ENCODE data around the gene SMDT1. TPM values are rescaled to one million over a fixed set of nuclear protein-coding genes. Genes with fewer than 3 reads are reported as not detected.

Gene SMDT1
- total RNA-seq, 1 experiment from 2014 or later: 76.9 TPM

DNA sequence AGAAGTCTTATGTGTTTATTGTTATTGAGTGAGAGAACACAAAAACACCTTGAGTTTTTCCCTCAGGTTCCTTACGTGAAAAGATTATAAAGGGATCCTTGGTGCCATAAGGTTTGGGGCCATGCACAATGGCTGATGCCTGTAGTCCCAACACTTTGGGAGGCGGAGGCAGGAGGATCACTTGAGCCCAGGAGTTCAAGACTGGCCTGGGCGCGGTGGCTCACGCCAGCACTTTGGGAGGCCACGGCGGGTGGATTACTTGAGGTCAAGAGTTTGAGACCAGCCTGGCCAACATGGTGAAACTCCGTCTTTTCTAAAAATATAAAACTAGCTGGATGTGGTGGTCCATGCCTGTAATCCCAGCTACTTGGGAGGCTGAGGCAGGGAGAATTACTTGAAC, 5.4 kb downstream of the SMDT1 start:
- ChIA-PET POLR2A (interaction anchor here (0.8 kb wide), 1 partner anchor 14 kb away, joined by 3 read pairs; the partner anchor contains the start of gene NAGA), CTCF (interaction anchor here (0.6 kb wide), 1 partner anchor 118 kb away, joined by 5 read pairs; no protein-coding TSS in a partner anchor)
- Mint-ChIP-seq H3K27me3 (ENCODE audit: insufficient read depth, unreplicated experiment) (no peaks in the 10 kb centered on the region), H3K4me1 (ENCODE audit: insufficient read depth, unreplicated experiment) (peaks cover 10% of the 10 kb centered on the region), H3K36me3 (ENCODE audit: insufficient read depth, unreplicated experiment) (peaks cover 57% of the 10 kb centered on the region), H3K9me3 (ENCODE audit: unreplicated experiment) (no peaks in the 10 kb centered on the region), H3K27ac (ENCODE audit: low read depth, unreplicated experiment) (no peak overlapping the region), H3K4me3 (ENCODE audit: unreplicated experiment) (no peak overlapping the region)
- no TSS peak for BruUV-seq (replicated peaks)
- DNase-seq (ENCODE audit: unreplicated experiment): no peak
- intact Hi-C loops (cut with micrococcal nuclease): no loop called here
- TF ChIP-seq, protein P1, sequence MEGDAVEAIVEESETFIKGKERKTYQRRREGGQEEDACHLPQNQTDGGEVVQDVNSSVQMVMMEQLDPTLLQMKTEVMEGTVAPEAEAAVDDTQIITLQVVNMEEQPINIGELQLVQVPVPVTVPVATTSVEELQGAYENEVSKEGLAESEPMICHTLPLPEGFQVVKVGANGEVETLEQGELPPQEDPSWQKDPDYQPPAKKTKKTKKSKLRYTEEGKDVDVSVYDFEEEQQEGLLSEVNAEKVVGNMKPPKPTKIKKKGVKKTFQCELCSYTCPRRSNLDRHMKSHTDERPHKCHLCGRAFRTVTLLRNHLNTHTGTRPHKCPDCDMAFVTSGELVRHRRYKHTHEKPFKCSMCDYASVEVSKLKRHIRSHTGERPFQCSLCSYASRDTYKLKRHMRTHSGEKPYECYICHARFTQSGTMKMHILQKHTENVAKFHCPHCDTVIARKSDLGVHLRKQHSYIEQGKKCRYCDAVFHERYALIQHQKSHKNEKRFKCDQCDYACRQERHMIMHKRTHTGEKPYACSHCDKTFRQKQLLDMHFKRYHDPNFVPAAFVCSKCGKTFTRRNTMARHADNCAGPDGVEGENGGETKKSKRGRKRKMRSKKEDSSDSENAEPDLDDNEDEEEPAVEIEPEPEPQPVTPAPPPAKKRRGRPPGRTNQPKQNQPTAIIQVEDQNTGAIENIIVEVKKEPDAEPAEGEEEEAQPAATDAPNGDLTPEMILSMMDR (IDR thresholded peaks at IDR 0.05; ENCODE audit: unreplicated experiment): no peak

DNA sequence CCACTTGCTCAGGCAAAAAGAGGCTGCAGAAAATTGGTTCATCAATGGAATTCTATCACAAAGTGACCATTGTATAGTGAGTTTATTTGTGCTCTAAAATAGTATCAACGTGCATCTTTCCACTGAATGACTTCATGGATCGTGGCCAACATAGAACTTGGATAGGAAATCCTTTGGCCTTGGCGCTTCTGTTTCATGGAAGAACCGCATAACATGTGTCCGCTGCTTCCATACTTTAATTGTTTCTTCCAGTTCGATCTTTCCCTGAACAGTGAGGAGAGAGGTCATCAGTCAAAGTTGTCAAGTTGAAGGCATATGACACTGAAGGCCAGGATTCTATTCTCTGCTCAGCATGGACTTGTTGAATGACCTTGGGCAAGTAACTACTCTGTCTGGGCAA, 6.6 kb downstream of the SMDT1 start:
- ChIA-PET CTCF (no interaction called here), POLR2A (no interaction called here)
- TF ChIP-seq, protein P1 (IDR thresholded peaks at IDR 0.05; ENCODE audit: unreplicated experiment): no peak
- H3K4me1 Mint-ChIP-seq (ENCODE audit: insufficient read depth, unreplicated experiment): peaks cover 10% of the 10 kb centered on the region
- intact Hi-C loops (cut with micrococcal nuclease): no loop called here
- H3K27ac Mint-ChIP-seq (ENCODE audit: low read depth, unreplicated experiment): no peak overlapping the region
- BruUV-seq (replicated peaks): no TSS peak
- peaks cover 68% of the 10 kb centered on the region for H3K36me3 Mint-ChIP-seq (ENCODE audit: insufficient read depth, unreplicated experiment)
- no peaks in the 10 kb centered on the region for H3K9me3 Mint-ChIP-seq (ENCODE audit: unreplicated experiment)
- H3K4me3 Mint-ChIP-seq (ENCODE audit: unreplicated experiment): no peak overlapping the region
- H3K27me3 Mint-ChIP-seq (ENCODE audit: insufficient read depth, unreplicated experiment): no peaks in the 10 kb centered on the region
- DNase-seq (ENCODE audit: unreplicated experiment): no peak

DNA sequence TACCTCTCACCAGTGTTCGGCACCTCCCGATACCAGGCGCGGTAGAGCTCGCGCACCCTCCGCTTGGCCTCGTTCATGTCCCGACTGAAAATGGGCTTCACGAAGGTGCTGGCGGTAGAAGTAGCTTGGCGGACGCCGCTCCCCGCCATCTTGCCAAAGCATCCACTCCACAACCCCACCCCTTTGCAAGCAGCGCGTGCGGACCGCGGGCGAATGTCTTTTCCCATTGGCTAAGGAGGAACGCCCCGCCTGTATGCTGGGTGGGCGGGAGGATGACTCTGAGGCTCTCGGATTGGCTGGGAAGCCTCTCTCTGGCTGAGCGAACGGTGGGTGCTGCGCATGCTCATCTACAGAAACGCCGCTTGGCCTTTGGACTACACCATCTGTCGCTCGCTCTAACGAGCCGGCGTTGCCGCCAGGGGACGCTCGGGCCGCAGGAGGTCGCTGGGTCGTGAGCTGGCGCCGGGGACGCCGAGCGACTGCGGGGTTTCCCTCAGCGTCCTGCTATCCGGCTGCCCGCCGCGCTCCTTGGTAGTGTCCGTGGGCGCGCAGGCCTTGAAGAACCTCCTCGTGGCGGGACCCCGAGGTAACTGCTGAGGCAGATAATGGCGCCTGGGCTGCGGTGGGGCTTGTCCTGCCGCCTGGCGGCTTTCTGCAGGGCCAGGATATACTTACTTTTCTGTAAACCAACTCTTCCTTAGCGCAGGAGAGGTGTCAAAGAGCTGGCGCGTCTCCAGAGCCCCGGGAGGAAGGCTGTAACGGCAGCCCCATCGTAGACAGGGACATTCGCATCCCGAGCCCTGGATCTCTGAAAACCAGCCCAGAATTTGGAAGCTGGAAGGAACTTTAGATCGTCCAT, 11.3 kb downstream of the SMDT1 start, which contains the start of gene NDUFA6:
Gene NDUFA6 (minus strand): TSS at position 177 of the 859 bp plus-strand sequence. CDS start 28 bp downstream, at position 149.
- peak within 1 kb of the TSS; percentile 99 for H3K27ac Mint-ChIP-seq (ENCODE audit: low read depth, unreplicated experiment)
- H3K36me3 Mint-ChIP-seq (ENCODE audit: insufficient read depth, unreplicated experiment): peaks cover 42% of the 10 kb centered on the region
- BruUV-seq (replicated peaks): no TSS peak
- no peaks in the 10 kb centered on the region for H3K9me3 Mint-ChIP-seq (ENCODE audit: unreplicated experiment)
- H3K4me3 Mint-ChIP-seq (ENCODE audit: unreplicated experiment): peak within 1 kb of the TSS; percentile 96
- no peaks in the 10 kb centered on the region for H3K27me3 Mint-ChIP-seq (ENCODE audit: insufficient read depth, unreplicated experiment)
- ChIA-PET POLR2A (interaction anchor here (0.6 to 4.3 kb wide), 28 partner anchors 9 to 403 kb away, joined by 3 to 142 read pairs (median 4); partner anchors contain the start of genes CCDC134, CENPM, NAGA and SMDT1), CTCF (interaction anchor here (0.6 to 2.6 kb wide), 42 partner anchors 10 to 807 kb away, joined by 3 to 15 read pairs (median 4); no protein-coding TSS in a partner anchor)
- peaks cover 10% of the 10 kb centered on the region for H3K4me1 Mint-ChIP-seq (ENCODE audit: insufficient read depth, unreplicated experiment)
- DNase-seq (ENCODE audit: unreplicated experiment): peak; percentile 99
- intact Hi-C loops (cut with micrococcal nuclease): loop anchor here (1.0 to 5.0 kb wide), 5 partner anchors 125 to 382 kb away; no protein-coding TSS in a partner anchor
- TF ChIP-seq, protein P1 (IDR thresholded peaks at IDR 0.05; ENCODE audit: unreplicated experiment): peak; percentile 83

DNA sequence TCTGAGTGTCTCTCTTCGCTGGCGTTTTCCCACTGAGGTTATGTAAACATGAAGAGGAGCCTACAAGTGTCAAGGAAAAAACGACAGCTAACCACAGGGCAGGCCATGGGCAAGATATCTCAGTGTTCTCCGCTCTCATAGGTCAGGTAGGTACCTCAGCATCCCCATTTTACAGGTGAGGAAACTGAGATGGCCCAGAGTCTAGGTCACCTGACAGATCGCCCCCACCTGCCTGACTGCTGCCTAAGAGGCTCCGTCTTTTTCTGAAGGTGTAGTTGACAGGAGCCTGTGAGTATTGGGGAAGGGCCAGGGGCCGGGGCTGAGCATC, 11.9 kb downstream of the SMDT1 start:
- POLR2A ChIA-PET: interaction anchor here (0.6 to 4.3 kb wide), 17 partner anchors 9 to 546 kb away, joined by 3 to 142 read pairs (median 4); partner anchors contain the start of genes NAGA, SMDT1 and SREBF2
- DNase-seq (ENCODE audit: unreplicated experiment): no peak
- BruUV-seq (replicated peaks): no TSS peak
- H3K27ac Mint-ChIP-seq (ENCODE audit: low read depth, unreplicated experiment): peak overlapping the region; percentile 99
- no peaks in the 10 kb centered on the region for H3K9me3 Mint-ChIP-seq (ENCODE audit: unreplicated experiment)
- peak overlapping the region; percentile 96 for H3K4me3 Mint-ChIP-seq (ENCODE audit: unreplicated experiment)
- TF ChIP-seq, protein P1 (IDR thresholded peaks at IDR 0.05; ENCODE audit: unreplicated experiment): no peak
- H3K36me3 Mint-ChIP-seq (ENCODE audit: insufficient read depth, unreplicated experiment): peaks cover 36% of the 10 kb centered on the region
- H3K4me1 Mint-ChIP-seq (ENCODE audit: insufficient read depth, unreplicated experiment): peaks cover 10% of the 10 kb centered on the region
- CTCF ChIA-PET: interaction anchor here (0.6 to 2.6 kb wide), 37 partner anchors 10 to 829 kb away, joined by 3 to 15 read pairs (median 4); no protein-coding TSS in a partner anchor
- intact Hi-C loops (cut with micrococcal nuclease): loop anchor here (1.0 to 5.0 kb wide), 4 partner anchors 125 to 382 kb away; no protein-coding TSS in a partner anchor
- no peaks in the 10 kb centered on the region for H3K27me3 Mint-ChIP-seq (ENCODE audit: insufficient read depth, unreplicated experiment)
